T-helper 1 cell (primary cell): ENCODE results near the gene CGREF1.
"Not testable (repeated sequence)": the region's sequence is repeated elsewhere in the genome, so short reads cannot be mapped to it uniquely, and the experiment has no call there.

Experiments
- DNase-seq, 5 donors: peaks; one replicate each; pipeline ENCODE4 v3.0.0-alpha.2; 2012 to 2020

The CGREF1 gene

DNA sequence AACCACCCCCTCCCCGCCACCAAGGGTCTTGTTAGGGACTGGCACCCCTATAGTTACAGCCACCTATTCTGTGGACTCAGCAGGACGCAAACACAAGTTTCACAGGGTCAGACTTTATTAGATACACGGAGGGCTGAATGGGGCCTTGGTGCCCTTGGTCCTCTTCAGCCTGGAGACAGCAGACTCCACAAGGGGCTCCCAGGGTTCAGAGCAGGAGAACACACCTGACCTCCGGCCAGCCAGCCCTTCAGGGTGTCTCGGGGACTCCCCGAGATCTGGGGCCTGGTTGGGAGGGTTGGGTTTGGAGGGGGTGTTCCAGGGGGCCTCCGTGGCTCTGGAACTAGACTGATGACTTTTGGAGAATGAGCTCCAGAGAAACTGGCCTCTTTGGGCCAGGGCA, 17.8 kb upstream of the CGREF1 start:
- no peak for DNase-seq

DNA sequence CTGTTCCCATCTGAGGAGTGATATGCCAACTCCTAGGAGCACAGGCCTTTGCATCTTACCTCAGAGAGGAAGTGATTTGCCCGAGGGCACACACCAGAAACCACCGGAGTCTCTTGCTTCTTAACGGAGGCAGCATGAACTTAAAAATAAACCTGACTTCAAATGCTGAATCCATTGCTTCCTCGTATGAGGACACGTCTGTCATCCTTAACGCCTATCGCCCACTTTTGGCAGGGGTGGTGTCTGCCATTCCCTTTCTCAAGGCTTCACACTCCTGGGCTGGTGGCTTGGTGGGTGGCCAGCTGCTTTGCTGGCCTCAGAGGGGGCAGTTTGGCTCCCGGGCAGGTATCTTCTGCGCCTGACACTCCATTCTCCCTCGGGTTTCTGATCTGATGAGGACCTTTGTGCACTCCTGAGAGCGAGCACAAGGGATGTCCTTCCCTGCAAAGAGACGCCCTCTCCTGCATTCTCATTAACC, 16.6 kb upstream of the CGREF1 start:
- DNase-seq: no peak

DNA sequence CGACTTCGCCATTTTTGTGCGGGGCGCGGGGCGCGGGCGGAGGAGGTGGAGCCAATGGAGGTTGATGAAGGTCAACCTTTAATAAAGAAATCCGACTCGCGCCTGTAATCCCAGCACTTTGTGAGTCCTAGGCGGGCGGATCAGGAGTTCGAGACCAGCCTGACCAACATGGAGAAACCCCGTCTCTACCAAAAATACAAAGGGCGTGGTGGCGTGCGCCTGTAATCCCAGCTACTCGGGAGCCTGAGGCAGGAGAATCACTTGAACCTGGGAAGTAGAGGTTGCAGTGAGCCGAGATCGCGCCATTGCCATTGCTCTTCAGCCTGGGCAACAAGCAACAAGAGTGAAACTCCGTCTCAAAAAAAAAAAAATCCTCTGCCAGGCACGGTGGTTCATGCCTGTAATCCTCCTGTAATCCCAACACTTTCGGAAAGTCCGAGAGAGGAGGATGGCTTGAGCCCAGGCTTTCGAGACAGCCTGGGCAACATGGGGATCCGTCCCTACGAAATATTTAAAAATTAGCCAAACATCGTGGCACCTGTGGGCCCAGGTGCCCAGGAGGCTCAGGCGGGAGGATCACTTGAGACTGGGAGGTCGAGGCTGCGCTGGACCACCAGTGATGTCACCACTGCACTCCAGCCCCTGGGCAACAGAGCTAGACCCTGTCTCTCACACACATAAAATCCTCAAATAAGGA, 16.0 kb upstream of the CGREF1 start:
- no peak for DNase-seq

DNA sequence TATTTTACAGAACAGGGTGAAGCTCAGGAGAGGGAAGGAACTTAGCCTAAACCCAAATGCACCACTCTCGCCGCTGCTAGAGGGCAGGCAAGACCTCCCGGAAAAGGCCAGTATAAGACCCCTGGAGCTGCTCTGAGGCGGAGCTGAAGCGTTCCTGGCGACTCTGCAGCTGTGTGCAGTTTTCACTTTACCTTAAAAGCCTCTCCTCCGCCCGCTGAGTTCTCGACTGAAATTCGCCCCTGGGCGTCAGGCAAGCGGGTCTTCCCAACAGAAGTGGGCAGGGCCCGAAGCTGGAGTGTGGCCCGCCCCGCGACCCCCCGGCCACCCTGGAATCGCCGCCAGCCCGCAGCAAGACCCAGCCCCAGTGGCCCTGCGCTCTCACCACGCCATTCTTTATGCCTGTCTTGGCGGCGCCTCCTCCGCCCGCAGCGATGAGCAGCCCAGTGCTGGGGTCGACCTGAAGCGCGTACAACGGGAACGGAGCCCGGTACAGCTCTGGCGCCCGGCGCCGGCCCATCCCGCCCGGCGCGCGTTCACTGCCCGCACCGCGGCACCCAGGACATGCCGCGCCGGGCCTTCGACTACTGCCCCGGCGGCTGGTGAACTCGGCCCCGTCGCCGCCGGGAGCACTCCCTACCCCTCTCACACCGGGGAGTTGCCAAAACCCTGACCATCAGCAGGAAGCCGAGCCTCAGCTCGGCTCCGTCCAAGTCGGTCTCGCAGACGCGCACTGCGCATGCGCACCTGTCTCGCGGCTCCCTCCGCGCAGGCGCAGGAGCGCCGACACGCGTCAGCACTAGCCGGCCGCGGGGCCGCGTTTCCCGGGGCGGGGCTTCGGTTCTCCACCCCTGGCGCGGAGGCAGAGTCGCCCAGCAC, 15.2 kb upstream of the CGREF1 start, which contains the start of gene PREB:
Gene PREB, minus strand, starts transcription at position 732 of the 876 bp plus-strand sequence. Its CDS starts 215 bp downstream, at position 517.
- peak; percentile 96 to 99 (median 97) for DNase-seq

DNA sequence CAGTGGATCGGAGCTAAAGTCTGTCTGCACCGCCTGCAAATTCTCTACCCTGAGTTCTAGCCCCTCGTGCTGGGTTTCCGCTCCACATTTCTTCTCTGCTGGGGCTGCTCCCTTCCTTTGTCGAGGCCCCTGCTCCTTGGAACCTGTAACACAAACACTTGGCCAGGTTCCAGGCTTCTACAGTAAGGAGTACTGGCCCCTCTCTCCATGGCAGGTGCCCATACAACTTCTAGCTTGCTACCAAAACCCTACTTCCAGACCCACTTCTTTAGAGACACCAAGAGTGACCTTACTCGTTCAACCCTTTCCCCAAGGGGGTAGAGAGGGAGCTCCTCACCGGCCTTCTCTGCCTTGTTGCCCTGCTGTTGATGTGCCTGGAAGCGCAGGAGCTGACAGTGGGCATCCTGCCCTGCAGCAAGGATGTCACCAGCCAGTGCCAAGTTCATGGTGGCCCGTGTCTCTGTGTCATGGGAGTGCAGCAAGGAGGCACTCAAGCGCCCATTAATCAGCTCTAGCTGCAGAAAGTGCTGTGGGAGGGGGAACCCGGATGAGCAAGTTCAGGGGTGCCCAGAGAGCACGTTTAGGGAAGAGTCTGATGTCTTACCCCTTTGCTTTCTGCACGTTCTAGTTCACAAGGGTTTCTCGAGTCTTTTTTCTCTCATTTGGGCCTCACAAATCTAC, 14.4 kb upstream of the CGREF1 start:
- peak in 1 of 5 donors; percentile 27 for DNase-seq

DNA sequence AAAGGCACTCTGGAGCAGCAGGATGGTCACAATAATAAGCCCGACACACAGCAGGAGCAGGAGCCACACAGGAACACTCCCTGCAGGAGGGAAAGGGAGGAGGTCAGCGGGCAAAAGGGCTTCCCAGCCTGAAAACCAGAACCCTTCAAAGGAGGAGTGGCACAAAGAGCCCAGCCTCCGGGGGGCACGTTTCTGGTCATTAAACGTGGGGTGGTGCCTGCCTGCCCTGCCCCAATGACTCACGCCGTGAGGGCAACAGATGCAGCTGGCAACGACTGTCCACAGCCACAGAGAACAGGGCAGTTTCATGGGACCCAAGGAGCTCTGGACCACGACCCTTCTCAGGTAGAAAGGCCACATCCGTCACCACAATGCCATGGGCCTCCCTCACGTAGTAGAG, 12.5 kb upstream of the CGREF1 start:
- DNase-seq: no peak

DNA sequence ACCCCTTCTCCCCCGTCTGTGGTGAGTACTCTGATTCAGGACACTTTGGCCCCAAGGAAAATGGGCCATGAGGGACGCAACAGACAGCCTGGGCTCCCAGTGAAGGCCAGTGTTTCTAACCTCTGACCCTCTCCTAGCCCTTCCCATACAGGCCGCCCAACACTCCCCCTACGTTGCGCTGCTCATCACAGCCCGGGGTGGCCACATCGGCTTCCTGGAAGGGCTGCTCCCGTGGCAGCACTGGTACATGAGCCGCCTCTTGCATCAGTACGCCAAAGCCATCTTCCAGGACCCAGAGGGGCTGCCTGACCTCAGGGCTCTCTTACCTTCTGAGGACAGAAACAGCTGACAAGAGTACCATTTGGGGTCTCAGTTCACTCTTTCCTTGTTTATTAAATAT, 11.5 kb upstream of the CGREF1 start:
- no peak for DNase-seq

DNA sequence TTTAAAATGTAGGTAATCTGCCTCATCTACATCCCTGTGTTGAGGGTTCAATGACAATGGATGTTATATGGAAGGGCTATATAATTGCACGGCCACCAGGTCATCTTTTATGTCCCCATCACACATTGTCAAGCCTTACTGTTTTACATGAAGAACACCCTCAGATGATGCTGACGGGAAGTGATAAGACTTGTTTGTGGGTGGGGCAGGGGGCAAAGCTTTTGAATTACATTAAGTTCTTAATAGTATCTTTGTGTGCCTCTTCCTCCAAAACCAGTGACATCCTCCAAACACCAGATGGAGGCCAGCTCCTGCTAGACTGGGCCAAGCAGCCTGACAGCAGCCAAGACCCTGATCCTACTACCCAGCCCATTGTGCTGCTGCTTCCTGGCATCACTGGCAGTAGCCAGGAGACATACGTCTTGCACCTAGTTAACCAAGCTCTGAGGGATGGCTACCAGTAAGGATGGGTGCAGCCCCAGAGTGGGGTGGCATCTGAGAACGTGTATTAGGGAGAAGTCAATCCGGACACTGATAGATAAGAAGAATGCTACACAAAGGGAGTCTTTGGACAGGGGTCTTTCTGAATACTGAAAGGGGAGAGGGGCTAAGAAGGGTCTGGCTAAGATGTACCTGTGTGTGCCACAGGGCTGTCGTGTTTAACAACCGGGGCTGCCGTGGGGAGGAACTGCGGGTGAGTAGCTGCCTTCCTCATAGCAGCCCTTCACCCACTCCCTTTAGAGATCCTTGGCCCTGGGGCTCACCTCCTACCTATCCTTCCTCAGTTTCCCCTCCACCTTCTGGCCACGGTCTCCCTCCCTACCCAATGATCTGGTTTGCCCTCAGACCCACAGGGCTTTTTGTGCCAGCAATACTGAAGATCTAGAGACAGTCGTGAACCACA, 10.0 kb upstream of the CGREF1 start:
- no peak for DNase-seq

DNA sequence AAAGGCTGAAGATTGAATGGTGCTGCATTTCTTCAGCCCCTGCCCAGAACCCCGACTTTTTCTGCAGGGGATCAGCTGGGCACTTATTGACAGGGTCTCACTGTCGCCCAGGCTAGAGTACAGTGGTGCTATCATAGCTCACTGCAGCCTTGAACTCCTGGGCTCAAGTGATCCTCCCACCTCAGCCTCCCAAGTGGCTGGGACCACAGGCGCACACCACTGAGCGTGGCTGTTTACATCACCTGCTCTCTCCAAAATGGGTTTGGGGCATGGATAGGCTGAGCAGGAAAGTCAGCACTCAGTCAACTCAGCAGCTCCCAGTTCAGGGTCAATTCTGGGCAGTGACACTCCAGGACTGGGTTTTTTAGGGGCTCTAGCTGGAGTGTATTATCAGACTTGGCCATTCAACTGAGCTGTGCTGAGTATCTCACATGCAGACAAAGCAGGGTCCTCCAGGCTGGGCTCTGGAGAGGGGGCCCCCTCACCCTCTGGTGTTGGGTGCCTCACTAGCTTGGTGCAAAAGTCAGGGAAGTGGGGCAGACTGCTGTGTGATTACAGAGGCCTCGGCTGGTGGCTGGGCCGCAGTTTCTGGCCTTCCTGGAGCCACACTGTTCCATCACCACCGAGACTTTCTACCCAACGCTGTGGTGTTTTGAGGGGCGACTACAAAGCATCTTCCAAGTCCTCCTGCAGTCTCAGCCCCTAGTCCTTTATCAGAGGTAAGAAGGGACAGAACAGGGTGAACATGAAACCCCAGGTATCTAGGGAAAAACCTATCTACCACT, 9.1 kb upstream of the CGREF1 start:
- no peak for DNase-seq

DNA sequence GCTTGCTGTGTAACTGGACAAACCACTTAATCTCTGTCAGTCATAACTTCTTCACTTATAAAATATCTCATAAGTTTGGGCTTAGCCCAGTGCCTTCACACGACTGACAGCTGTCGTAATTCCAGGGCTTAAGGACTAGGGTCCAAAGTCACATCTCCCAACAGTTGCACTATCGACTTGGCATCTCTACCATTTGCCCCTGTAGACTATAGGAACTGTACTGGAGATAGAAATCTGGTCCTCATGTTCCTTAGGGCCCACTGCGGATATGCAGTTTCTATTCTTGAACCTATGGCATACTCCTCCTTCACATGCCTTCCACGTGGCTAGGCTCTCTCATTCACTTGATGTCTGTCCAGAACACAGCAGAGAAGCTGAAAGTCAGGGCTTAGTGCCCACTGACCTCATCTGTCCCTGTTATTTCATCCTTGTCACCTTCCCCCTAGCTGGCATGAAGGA, 7.4 kb upstream of the CGREF1 start:
- no peak for DNase-seq

DNA sequence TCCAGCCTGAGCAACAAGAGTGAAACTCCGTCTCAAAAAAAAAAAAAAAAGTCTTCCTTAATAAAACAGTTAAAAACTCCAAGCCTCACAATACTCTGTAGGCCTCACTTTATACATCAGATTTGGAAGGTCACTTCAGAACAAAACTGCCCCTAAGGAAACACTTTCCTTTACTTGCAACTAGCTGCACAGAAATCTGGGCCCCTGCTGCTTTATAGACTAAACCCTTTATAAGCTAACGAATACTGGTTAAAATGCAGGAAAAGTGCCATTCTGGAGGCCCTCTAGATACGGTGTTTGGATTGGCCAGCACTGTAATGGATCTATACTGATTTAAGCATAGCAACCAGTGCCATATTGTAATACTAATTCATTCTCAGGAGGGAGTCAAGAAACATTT, 6.2 kb upstream of the CGREF1 start:
- DNase-seq: no peak

DNA sequence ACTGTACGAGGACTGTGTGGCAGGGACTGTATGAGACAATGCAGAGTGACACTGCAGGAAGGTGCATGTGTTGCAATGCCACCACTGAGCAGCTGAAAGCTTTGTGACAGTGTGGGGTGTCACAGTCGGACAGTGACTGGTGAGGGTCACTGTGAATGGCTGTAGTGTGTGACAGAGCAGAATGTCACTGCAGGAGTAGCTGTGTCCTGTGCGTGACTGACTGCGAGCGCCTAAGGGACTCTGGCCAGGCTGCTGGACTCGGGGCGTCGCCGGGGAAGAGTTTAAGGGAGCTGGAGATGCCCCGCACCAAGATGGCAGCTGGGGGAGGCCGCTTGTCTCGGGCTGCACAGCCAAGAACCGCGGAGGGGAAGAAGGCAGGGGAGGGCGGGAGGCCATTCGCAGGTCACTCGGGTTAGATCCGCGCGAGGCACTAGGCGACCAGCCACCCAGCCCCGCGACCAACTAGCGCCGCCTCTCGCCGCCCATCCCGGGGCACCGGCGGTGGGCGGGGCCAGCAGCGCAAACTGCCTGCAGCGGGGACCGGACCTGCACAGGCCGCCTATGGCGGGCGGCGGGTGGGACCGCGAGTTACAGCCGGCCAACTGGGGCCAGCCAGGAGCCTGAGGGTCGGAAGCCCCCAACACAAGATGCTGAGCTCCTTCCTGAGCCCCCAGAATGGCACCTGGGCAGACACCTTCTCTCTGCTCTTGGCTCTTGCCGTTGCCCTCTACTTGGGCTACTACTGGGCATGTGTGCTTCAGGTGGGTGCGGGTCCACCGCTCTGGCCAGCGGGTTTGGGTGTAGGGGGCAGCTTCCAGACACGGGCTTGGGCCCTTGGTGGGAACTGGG, 4.6 kb upstream of the CGREF1 start, which contains the start of gene ABHD1:
Gene ABHD1, plus strand, starts transcription at position 514 of the 849 bp plus-strand sequence. Its CDS starts 134 bp downstream, at position 648.
- peak; percentile 49 to 68 (median 59) for DNase-seq

DNA sequence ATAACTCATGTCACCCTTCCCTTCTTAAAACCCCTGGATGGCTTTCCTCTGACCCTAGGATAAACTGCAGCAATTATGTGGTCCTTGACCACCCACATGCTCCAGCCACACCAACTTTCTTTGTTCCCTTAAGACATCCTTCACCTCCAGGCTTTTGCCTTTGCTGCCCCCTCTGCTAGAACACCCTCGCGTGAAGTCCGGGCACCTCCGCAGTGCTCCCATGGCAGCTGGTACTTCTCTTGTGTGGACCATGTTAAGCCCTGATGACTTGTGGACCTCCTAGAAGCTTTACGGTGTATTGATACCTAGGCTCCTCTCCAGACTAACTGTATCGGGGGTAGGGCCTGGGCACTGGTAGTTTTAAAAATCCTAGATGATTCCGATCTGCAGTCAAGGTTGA, 3.9 kb upstream of the CGREF1 start:
- DNase-seq: no peak

DNA sequence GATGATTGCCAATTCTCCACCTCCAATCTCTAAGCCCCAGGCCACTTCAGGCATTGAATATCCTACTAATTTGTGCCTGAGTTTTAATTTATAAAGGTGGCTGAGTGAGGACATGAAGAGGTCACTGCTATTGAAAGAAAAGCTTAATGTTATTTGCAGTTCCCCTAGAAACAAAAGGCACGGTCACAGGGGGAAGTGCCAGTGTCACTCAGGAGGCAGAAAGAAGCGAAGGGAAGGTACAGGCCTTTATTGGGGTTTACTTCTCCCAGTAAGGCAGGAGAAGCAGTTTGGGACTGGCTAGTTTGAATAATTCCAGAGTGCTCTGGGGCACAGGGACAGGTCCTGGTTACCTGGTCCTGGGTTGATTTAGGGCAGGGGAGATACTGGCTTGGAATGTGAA, 3.0 kb upstream of the CGREF1 start:
- DNase-seq: no peak

DNA sequence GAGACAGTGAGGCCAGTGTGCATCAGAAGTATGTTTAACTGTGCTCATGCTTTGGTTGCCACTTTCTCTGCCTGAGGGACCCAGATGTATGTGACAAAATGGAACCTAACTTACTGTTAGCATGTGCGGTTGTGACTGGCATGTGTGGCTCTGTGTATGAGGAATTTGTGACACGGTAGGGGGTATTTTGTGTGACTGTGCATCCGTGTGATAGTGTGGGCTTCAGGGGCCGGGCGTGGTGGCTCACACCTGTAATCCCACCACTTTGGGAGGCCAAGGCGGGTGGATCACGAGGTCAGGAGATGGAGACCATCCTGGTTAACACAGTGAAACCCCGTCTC, 372 bp upstream of the CGREF1 start:
- not testable (repeated sequence) for DNase-seq

DNA sequence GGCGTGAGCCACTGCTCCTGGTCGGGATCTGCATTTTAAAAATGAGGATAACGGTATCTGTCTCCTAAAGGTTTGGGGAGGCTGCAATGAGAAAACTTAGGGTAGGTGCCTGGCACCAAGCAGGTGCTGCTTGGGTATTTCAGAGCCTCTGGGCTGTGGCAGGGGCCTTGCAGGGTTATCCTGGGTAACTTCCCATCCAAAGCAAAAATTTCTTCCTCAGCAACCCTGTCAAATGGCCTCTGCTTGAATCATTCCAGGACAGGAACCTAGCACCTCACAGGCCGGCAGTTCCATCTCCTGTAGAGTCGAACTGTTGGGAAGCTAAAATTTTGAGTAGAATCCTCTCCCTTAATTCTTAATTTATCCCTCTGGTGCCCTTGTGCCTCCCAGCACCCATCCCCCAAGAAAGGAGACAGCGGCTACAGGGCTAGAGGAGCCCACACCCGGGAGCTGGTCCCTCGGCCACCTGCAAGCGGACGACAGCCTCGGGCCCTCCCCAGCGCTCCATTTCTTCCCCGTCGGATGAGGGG, 868 bp downstream of the CGREF1 start:
- DNase-seq: no peak

DNA sequence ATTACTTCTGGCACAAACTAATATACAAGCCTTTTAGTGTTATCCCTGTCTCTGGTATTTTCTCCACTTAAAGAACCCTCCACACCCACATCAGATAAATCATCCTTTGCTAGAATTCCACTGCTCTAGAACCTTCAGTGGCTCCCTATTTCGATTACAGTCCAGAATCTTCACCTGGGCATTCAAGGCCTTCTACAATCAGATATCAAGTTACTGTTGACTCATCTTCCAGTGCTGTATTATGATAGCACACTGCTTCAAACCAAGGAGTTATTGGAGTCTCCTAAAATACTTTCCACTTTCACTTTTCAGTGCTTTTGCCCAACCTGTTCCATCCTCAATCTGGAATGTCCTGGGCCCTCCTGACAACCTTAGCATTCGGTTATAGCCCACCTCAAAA, 3.4 kb downstream of the CGREF1 start:
- DNase-seq: no peak

DNA sequence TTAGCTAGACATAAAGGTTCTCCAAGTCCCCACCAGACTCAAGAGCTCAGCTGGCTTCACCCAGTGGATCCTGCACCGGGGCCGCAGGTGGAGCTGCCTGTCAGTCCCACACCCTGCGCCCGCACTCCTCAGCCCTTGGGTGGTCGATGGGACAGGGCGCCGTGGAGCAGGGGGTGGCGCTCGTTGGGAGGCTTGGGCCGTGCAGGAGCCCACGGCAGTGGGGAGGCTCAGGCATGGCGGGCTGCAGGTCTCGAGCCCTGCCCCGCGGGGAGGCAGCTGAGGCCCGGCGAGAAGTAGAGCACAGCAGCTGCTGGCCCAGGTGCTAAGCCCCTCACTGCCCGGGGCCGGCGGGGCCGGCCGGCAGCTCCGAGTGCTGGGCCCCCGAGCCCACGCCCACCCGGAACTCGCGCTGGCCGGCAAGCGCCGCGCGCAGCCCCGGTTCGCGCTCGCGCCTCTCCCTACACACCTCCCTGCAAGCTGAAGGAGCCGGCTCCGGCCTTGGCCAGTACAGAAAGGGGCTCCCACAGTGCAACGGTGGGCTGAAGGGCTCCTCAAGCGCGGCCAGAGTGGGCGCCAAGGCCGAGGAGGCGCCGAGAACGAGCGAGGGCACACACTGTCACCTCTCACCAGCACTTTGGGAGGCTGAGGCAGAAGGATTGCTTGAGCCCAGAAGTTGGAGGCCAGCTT, 7.4 kb downstream of the CGREF1 start:
- DNase-seq: not testable (repeated sequence)

DNA sequence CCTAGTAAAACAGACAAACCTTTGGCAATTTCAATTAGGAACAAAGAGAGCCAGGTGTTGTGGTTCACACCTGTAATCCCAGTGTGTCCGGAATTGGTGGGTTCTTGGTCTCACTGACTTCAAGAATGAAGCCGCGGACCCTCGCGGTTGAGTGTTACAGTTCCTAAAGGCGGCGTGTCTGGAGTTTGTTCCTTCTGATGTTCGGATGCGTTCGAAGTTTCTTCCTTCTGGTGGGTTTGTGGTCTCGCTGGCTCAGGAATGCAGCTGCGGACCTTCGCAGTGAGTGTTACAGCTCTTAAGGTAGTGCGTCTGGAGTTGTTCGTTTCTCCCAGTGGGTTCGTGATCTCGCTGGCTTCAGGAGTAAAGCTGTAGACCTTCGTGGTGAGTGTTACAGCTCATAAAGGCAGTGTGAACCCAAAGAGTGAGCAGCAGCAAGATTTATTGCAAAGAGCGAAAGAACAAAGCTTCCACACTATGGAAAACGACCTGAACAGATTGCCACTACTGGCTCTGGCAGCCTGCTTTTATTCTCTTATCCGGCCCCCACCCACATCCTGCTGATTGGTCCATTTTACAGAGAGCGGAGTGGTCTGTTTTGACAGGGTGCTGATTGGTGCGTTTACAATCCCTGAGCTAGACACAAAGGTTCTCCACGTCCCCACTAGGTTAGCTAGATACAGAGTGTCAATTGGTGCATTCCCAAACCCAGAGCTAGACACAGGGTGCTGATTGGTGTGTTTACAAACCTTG, 8.2 kb downstream of the CGREF1 start:
- DNase-seq: not testable (repeated sequence)
